ENCODE results near the gene NRG3.

DNA sequence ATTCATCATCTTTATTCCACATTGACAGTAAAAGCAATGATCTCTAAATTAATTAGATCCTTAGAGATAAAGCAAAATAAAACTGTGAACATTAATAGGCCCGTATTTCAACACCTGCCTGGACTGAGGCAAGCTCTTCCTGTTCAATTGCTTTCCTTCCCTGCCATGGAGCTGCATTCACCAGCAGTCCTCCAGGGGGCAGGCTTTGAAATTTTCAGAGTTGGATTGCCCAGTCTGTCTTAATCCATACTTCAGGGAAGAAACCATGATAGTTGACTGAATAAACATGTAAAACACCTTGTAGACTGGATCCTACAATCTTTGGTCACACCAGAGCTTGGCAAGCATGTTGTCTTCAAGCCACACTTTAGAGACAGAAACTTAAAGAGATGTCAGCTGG is 936.6 kb downstream of the NRG3 start:
- TF ChIP-seq, protein P1, sequence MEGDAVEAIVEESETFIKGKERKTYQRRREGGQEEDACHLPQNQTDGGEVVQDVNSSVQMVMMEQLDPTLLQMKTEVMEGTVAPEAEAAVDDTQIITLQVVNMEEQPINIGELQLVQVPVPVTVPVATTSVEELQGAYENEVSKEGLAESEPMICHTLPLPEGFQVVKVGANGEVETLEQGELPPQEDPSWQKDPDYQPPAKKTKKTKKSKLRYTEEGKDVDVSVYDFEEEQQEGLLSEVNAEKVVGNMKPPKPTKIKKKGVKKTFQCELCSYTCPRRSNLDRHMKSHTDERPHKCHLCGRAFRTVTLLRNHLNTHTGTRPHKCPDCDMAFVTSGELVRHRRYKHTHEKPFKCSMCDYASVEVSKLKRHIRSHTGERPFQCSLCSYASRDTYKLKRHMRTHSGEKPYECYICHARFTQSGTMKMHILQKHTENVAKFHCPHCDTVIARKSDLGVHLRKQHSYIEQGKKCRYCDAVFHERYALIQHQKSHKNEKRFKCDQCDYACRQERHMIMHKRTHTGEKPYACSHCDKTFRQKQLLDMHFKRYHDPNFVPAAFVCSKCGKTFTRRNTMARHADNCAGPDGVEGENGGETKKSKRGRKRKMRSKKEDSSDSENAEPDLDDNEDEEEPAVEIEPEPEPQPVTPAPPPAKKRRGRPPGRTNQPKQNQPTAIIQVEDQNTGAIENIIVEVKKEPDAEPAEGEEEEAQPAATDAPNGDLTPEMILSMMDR (IDR thresholded peaks at IDR 0.05): peak; percentile 13 to 47 (median 32)
- TF ChIP-seq POLR2AphosphoS5 (IDR thresholded peaks at IDR 0.05): no peak

All from esophagus muscularis mucosa (tissue), 3 donors.